NCI-H446 treated with DMSO at 0.1 percent for 48 hours (cell line): ENCODE measurements around the gene NAT14.
"Not testable (repeated sequence)": the region's sequence is repeated elsewhere in the genome, so short reads cannot be mapped to it uniquely, and the experiment has no call there.

Experiments
- DNase-seq: peaks from one replicate; lab custom pipeline; 2025; lab: John Stamatoyannopoulos, UW

NAT14 gene

DNA sequence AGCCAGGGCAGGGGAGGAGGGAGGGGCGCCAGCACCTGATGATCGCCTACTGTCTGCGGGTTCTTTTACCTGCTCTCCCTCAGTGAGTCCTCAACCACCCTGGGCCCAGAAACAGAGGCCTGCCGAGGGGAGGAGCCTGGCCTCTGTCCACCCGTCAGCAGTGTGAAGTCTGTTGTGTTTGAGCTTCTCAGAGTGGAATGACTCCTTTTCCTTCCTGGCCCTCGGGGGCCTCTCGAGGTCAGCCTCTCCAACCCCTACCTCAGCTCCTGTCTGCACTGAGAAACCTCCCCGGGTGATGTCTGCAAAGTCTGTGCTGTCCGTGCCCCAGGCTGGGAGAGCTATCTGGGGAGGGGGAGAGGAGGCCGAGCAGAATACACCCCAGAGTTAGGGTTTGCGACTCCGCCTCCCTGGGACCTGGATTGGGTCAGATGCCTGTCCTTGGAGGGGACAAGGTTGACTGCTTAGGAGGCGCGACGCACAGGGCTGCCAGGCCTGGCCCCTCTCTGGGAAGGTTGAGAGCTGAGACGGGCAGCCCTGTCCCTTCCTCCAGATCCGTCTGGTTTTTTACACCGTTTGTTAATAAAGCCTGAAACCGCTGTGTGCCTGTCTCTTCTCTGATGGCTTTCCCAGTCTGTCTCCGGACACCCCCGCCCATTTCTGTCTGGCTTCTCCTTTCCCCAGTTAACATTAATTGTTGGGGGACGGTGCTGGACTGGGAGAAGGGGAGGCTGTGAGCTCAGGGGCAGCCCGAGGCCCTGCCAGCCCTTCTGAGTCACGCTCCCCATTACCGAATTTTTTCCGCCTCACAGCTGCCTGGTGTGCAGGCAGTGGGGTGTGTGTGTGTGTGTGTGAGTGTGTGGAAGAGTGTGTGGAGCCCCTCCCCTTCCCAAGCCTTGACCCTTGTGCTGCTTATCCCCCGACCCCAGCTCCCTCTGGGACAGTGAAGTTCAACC lies 2.3 kb downstream of the NAT14 start:
- peak; percentile 60 for DNase-seq

DNA sequence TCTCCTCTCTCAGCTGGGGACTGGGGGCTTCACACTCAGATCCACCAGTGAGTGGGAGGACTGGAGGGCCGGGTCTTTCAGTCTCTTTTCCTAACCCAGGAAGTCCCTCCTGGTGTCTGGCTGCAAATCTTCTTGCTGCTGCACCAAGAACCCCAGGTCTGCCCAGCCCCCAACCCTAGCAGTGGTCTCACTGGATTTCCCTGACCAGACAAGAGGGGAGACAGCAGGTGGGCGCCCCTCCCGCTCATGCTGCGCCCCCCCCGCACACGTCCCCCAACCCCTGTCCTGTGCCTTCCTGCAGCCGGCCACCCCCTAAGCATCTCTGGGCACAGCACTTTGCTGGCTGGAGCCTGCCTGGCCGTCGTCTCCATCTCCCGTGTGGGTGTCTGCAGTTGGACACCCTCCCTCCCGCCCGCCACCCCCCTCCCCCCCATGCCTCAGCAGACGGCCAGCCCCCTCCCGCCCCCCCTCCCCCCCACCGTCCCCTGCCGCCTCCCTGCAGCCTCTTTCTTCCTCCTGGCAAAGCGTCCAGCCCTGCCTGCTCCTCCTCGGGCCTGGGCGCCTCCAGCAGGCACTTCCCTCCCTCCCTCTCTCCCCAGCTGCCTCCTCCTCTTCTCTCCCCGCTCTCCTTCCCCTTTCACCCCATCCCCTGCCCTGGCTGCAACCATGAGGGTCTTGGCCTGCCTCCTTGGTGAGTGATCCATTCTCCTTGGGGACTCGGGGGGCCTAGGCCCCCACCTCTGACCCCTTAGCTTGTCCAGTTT lies 3.1 kb downstream of the NAT14 start, which contains the start of gene SSC5D:
Gene SSC5D, plus strand, starts transcription at position 513 of the 764 bp plus-strand sequence. Its CDS starts 154 bp downstream, at position 667.
- DNase-seq, result no peak

GRCh38 chr19:55488986-55489710 lies 4.2 kb downstream of the NAT14 start:
- no peak for DNase-seq

DNA sequence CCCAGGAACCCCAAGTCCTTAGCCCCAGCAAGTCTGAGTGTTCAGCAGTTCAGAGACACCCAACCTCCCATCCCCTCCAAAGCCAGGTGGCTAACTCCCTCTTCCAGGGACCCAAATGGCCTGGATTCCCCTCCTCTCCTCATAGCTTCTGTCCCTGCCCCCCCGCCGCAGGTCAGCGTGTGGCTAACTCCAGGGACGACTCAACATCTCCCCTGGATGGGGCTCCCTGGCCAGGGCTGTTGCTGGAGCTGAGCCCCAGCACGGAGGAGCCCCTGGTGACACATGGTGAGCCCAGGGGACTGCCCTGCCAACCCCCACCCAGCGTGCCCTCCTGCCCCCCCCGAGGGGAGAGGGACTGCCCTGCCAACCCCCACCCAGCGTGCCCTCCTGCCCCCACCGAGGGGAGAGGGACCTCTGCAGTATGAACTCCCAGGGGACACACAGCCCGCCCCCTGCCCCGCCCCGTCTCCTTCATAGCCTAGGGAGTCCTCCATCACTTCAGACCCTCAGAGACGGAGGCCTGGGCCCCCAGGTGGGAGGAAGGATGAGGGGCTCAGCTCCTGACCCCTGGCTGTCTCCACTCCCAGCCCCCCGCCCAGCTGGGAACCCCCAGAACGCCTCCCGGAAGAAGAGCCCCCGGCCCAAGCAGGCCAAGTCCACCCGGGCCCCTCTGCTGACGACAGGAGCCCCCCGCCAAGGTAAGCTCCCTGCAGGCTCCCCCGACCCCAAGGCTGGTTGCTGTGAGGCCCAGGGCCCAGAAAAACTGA lies 4.9 kb downstream of the NAT14 start:
- no peak for DNase-seq

DNA sequence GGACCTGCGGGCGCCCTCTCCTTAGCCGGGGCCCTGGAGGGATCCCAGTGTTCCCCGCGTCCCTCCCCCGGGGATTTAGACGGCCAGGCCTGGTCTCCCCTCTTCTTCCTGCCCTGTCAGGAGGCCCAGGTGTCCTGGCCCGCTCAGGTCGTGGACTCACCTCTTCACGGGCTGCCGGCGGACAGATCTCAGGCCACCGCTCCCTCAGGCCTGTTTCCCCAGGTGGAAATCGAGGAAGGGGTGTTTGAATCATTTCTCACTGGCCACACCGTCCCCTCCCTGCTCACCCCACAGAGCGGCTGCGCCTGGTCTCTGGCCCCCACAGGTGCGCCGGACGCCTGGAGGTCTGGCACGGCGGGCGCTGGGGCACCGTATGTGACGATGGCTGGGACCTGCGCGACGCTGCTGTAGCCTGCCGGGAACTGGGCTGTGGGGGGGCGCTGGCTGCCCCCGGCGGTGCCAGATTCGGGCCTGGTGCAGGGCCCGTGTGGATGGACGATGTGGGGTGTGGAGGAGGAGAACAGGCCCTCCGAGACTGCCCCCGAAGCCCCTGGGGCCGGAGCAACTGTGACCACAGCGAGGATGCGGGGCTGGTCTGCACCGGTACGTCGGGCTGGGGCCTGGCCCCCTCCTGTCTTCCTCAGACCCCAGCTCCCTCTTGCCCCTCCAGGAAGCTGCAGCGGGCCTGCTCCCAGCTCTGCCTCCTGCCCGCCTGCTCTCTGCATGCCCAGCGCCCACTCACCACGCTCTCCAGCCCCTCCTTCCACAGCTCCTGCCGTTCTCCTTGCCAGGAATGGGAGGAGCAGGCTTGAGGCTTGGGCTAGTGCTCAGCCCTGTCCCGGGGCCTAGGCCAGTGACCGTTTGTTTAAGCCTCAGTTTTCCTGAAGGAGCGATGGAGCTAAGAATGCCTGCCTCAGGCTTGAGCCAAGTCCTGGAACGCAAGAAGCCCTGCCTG lies 5.8 kb downstream of the NAT14 start:
- no peak for DNase-seq

DNA sequence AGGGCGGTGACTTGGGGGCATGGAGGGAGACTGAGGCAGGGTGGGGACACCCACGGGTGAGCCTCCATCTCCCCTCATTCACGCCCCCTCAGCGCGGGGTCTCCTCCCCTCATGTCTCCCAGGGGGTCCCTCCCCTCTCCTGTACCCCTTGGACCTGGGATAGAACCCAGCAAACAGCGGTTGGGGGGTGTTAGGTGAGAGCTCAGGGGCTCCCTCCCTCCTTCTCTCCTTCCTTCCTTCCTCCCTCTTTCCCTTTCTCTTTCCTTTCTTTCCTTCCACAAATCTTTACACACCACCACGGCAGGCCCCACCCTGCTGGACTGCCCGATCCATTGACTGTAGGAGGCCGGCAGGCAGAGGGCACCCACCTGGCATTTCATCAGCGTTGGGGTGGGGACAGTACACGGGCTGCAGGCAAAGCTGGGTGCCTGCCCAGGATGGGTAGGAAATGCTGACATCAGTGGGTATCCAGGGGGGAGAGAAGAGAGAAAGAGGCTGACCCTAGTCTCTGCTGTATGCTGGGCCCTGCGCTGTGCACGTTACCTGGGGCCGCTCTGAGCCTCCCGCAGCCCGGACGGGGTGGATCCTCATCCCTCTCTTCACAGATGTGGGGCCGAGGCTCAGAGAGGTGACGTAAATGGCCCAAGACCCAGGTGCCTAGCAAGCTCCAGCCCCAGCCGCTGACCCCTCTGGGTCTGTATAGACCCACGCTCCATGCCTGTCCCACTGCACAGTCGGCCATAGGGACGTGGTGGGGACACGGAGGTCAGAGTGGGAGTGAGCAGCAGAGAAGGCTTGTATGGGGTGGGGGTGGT lies 6.8 kb downstream of the NAT14 start:
- DNase-seq, result no peak

GRCh38 chr19:55492362-55492944 lies 7.5 kb downstream of the NAT14 start:
- DNase-seq, result no peak

DNA sequence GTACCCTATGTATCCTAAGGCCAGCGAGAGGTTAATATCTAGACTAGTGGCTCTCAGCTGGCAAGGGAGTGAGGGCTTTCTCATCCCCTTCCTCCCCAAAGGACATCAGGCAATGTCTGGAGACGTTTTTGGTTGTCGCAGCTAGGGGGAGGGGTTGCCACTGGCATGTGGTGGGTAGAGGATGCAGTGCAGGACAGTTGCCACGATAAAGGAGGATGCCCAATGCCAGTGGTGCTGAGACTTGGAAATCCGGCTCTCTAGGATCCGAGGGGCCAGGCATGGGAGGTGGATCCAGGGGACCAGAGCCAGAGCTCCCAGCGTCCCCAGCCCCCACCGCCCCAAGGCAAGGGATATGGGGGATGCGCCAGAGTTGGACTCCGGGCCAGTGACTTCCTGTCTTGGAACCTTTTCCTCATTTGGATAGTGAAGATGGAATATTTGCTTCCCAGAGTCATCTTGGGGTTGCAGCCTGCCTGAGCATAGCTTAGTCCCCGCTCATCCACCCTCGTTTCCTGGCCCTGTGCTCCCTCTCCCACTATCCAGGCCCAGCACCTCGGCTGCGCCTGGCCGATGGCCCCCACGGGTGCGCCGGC lies 8.2 kb downstream of the NAT14 start:
- no peak for DNase-seq

DNA sequence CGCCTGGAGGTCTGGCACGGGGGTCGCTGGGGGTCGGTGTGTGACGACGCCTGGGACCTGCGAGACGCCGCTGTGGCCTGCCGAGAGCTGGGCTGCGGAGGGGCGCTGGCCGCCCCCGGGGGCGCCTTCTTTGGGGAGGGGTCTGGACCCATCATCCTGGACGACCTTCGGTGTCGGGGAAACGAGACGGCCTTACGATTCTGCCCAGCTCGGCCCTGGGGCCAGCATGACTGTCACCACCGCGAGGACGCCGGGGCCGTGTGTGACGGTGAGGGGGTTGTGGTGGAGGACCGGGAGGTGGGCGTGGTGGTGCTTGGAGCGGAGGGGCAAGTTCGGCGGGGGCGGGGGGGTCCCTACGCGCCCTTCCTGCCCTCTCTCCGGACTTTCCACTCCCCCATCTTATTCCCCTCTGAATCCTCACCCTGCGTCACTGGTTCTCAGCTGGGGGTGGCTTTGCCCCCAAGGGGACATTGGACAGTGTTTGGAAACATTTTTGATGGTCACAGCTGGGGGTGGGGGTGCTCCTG lies 8.7 kb downstream of the NAT14 start:
- DNase-seq, result no peak

- no peak for DNase-seq
Observed at GRCh38 chr19:55494172-55494761, 9.3 kb downstream of the NAT14 start.

DNA sequence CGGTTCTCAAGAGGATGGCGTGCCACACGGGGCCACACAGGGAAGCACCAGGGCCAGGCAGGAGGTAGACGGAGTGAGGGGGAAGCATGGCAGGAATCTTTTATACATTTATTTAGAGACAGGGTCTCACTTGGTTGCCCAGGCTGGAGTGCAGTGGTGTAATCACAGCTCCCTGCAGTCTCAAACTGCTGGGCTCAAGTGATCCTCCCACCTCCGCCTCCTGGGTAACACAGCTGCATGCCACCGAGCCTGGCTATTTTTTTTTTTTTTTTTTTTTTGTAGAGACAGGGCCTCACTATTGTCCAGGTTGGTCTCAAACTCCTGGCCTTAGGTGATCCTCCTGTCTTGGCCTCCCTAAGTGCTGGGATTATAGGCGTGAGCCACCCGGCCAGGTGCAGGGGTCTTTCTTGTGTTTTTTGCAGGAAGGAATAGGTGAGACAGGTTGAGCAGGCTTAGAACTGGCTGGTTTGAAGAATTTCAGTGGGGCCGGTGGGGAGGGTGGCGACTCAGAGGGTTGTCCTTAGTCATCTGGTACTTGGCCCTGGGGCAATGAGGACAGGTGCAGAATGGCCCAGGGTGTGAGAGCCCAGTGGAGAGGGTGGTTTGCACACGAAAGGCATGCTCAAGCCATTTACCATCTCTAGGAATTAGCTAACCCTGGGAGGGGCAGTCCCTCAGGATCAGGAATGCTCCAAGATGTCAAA lies 10.8 kb downstream of the NAT14 start:
- DNase-seq, result no peak

- not testable (repeated sequence) for DNase-seq
Observed at GRCh38 chr19:55496820-55497219, 11.8 kb downstream of the NAT14 start.

GRCh38 chr19:55497763-55498162 lies 12.8 kb downstream of the NAT14 start:
- DNase-seq, result no peak

DNA sequence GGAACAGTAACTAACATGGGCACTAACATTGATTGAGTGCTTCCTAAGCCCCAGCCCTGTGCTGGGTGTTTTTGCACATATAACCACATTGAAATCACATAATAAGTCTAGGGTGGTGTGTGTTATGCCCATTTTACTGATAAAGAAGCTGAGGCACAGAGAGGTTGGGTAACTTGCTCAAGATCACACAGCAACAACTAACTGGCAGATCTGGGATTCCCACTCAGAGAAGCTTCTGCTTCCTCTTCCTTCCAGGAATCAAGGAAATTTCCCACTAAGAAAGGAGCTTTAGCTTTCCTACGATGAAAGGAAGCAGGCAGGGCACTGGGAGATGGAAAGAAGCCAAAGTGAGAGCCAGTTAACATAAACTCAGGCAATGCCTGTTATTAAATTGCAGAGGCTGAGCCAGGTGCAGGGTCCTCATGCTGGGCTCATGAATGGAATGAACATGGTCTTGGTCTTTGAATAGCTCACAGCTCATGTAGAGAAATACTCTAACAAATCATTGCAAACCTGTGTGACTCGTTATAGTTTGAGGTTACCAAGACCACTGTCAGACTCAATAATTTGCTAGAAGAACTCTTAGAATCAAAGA lies 13.4 kb downstream of the NAT14 start:
- no peak for DNase-seq

DNA sequence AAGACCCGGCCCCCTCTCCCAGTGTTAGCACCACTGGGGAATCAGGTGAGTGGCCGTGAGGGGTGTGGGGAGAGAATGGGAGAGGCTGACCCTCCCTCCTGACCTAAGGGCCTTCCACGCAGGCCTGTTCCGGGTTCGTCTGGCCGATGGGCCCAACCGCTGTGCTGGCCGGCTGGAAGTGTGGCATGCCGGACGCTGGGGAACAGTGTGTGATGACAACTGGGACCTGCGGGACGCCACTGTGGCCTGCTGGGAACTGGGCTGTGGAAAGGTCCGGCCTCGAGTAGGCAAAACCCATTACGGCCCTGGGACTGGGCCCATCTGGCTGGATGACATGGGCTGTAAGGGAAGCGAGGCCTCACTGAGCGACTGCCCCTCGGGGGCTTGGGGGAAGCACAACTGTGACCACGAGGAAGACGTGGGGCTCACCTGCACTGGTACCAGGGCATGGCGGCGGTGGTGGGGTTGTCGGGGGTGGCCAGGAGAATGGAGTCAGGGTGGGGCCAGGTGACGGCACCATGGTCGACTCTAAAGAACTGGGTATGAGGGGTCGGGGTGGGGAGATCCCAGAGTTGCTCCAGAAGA lies 15.5 kb downstream of the NAT14 start:
- no peak for DNase-seq

DNA sequence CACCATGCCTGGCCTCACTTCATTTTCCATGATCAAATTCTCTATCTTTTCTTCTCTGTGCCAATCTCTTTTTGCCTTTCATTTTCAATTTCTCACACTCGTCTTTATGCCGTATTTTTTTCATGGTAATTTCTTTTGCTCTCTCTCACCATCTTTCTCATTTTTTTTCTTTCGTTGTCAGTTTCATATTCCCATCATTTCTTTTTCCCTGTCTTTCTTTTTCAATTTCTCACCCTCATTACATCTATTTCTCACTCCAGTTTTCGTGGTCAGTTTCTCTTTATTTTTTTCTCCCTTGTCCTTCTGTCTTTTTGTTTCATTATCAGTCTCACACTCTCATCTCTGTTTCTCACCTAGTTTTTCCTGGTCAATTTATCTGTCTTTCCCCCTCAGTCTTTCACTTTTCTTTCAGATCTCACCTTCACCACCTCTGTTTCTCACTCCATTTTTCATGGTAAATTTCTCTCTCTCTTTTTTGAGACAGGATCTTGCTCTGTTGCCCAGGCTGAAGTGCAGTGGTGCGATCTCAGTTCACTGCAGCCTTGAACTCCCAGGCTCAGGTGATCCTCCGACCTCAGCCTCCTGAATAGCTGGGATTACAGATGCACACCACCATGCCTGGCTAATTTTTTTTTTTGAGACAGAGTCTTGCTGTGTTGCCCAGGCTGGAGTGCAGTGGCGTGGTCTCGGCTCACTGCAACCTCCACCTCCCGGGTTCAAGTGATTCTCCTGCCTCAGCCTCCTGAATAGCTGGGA lies 17.4 kb downstream of the NAT14 start:
- no peak for DNase-seq
